WTC11 (cell line): Measurements from ENCODE around the gene TNS2. TPM values are rescaled to one million over a fixed set of nuclear protein-coding genes. Genes with fewer than 3 reads are reported as not detected.

ENCODE experiments used
- ATAC-seq: fragments of 200-7000 bp; cut with Tn5 transposase; 2 replicates; pipeline ENCODE4 v1.10.0; 2021; ENCODE audit warnings: mild to moderate bottlenecking, moderate library complexity
- CTCF ChIA-PET: fragments of 300-600 bp; sonication (Branson Sonifier 250); formaldehyde crosslinking; loops from one replicate; lab custom pipeline; 2021; ENCODE audit warnings: antibody characterized with exemption; lab: Charles Lee
- POLR2A ChIA-PET: fragments of 350-600 bp; sonication (Branson Sonifier 250); formaldehyde crosslinking; loops from one replicate; lab custom pipeline; 2021; ENCODE audit warnings: antibody characterized with exemption; lab: Charles Lee
- DNase-seq: peaks from one replicate; pipeline ENCODE4 v3.0.0; 2021; ENCODE audit warnings: low spot score
- H3K27ac Mint-ChIP-seq: 2 replicates; pipeline ENCODE4 v1.8.0; 2021; ENCODE audit warnings: mixed read lengths
- H3K27me3 Mint-ChIP-seq: 2 replicates; pipeline ENCODE4 v1.8.0; 2021; ENCODE audit warnings: low read depth, mild to moderate bottlenecking, moderate library complexity, mixed read lengths
- H3K36me3 Mint-ChIP-seq: 2 replicates; pipeline ENCODE4 v1.8.0; 2021; ENCODE audit warnings: mixed read lengths
- H3K4me1 Mint-ChIP-seq: 2 replicates; pipeline ENCODE4 v1.8.0; 2022; ENCODE audit warnings: mixed read lengths
- H3K4me3 Mint-ChIP-seq: 2 replicates; pipeline ENCODE4 v1.8.0; 2021; ENCODE audit warnings: mild to moderate bottlenecking, moderate library complexity, mixed read lengths
- H3K9me3 Mint-ChIP-seq: 2 replicates; pipeline ENCODE4 v1.8.0; 2021; ENCODE audit warnings: mixed read lengths
- ATF1 ChIP-seq: sonication (generic); formaldehyde crosslinking; IDR thresholded peaks from 2 replicates; pipeline ENCODE4 v1.8.1; 2023; ENCODE audit warnings: mild to moderate bottlenecking, moderate library complexity, missing genetic modification reagents
- CBFB ChIP-seq: sonication (generic); formaldehyde crosslinking; IDR thresholded peaks from 2 replicates; pipeline ENCODE4 v1.8.1; 2022; ENCODE audit warnings: mild to moderate bottlenecking, low read depth, missing genetic modification reagents
- ESRRA ChIP-seq: sonication (generic); formaldehyde crosslinking; IDR thresholded peaks from 2 replicates; pipeline ENCODE4 v1.8.1; 2022; ENCODE audit warnings: mild to moderate bottlenecking, missing genetic modification reagents, borderline replicate concordance
- ETV6 ChIP-seq: sonication (generic); formaldehyde crosslinking; IDR thresholded peaks from 2 replicates; pipeline ENCODE4 v1.8.1; 2022; ENCODE audit warnings: mild to moderate bottlenecking, missing genetic modification reagents
- FOXK1 ChIP-seq: sonication (generic); formaldehyde crosslinking; IDR thresholded peaks from 2 replicates; pipeline ENCODE4 v1.8.0; 2022; ENCODE audit warnings: mild to moderate bottlenecking, moderate library complexity, missing genetic modification reagents
- FOXP1 ChIP-seq: sonication (generic); formaldehyde crosslinking; IDR thresholded peaks from 2 replicates; pipeline ENCODE4 v1.8.0; 2022; ENCODE audit warnings: missing genetic modification reagents, mild to moderate bottlenecking, moderate library complexity, borderline replicate concordance
- HMGA2 ChIP-seq: fragments of 250-450 bp; sonication (Bioruptor Pico); IDR thresholded peaks from 2 replicates; pipeline ENCODE4 v1.4.0; 2021; ENCODE audit warnings: mild to moderate bottlenecking, moderate library complexity
- IRF2 ChIP-seq: sonication (generic); formaldehyde crosslinking; IDR thresholded peaks from 2 replicates; pipeline ENCODE4 v1.8.0; 2022; ENCODE audit warnings: low read depth, missing genetic modification reagents, borderline replicate concordance
- MYBL2 ChIP-seq: sonication (generic); formaldehyde crosslinking; IDR thresholded peaks from 2 replicates; pipeline ENCODE4 v1.8.1; 2023; ENCODE audit warnings: mild to moderate bottlenecking, moderate library complexity, missing genetic modification reagents
- NFE2L1 ChIP-seq: sonication (generic); formaldehyde crosslinking; IDR thresholded peaks from 2 replicates; pipeline ENCODE4 v1.8.1; 2023; ENCODE audit warnings: missing genetic modification reagents
- NR2C2 ChIP-seq: sonication (generic); formaldehyde crosslinking; IDR thresholded peaks from 2 replicates; pipeline ENCODE4 v1.8.0; 2022; ENCODE audit warnings: mild to moderate bottlenecking, missing genetic modification reagents
- SOX15 ChIP-seq: fragments of 250-450 bp; sonication (Bioruptor Pico); IDR thresholded peaks from 2 replicates; pipeline ENCODE4 v1.9.0; 2021; ENCODE audit warnings: mild to moderate bottlenecking
- SP1 ChIP-seq: sonication (generic); formaldehyde crosslinking; conservative IDR thresholded peaks from 2 replicates; pipeline ENCODE4 v1.8.1; 2022; ENCODE audit warnings: missing genetic modification reagents
- TCF7 ChIP-seq: sonication (generic); formaldehyde crosslinking; IDR thresholded peaks from 2 replicates; pipeline ENCODE4 v1.8.0; 2022; ENCODE audit warnings: mild to moderate bottlenecking, low read depth, missing genetic modification reagents, moderate library complexity
- TP53 ChIP-seq: sonication (generic); formaldehyde crosslinking; IDR thresholded peaks from 2 replicates; pipeline ENCODE4 v1.8.1; 2023; ENCODE audit warnings: mild to moderate bottlenecking, missing genetic modification reagents
- ZNF219 ChIP-seq: sonication (generic); formaldehyde crosslinking; IDR thresholded peaks from 2 replicates; pipeline ENCODE4 v1.8.0; 2023; ENCODE audit warnings: missing genetic modification reagents, mild to moderate bottlenecking, borderline replicate concordance
- ZNF317 ChIP-seq: sonication (generic); formaldehyde crosslinking; IDR thresholded peaks from 2 replicates; pipeline ENCODE4 v1.8.1; 2023; ENCODE audit warnings: low read depth, mild to moderate bottlenecking, moderate library complexity, missing genetic modification reagents, borderline replicate concordance
- total RNA-seq: library from RNA; stranded (reverse); gene quantifications from 3 replicates; pipeline ENCODE4 v1.2.3, GENCODE V29; 2021
- TF ChIP-seq, protein P1 (sequence below): sonication (generic); formaldehyde crosslinking; IDR thresholded peaks from 2 replicates; pipeline ENCODE4 v1.8.0; 2022; ENCODE audit warnings: mild to moderate bottlenecking, missing genetic modification reagents
- TF ChIP-seq, protein P2 (sequence below): sonication (generic); formaldehyde crosslinking; IDR thresholded peaks from 2 replicates; pipeline ENCODE4 v1.8.1; 2023; ENCODE audit warnings: mild to moderate bottlenecking, missing genetic modification reagents, moderate library complexity
- TF ChIP-seq, protein P3 (sequence below): sonication (generic); formaldehyde crosslinking; IDR thresholded peaks from 2 replicates; pipeline ENCODE4 v1.8.1; 2023; ENCODE audit warnings: mild to moderate bottlenecking, moderate library complexity, missing genetic modification reagents
- TF ChIP-seq, protein P4 (sequence below): sonication (generic); formaldehyde crosslinking; IDR thresholded peaks from 2 replicates; pipeline ENCODE4 v1.8.1; 2022; ENCODE audit warnings: mild to moderate bottlenecking, moderate library complexity, missing genetic modification reagents
- TF ChIP-seq, protein P5 (sequence below): fragments of 200-600 bp; IDR thresholded peaks from 2 replicates; pipeline ENCODE4 v1.8.0; 2022; ENCODE audit warnings: antibody characterized with exemption
- TF ChIP-seq, protein P6 (sequence below): sonication (generic); formaldehyde crosslinking; IDR thresholded peaks from 2 replicates; pipeline ENCODE4 v1.8.1; 2022; ENCODE audit warnings: low read depth, mild to moderate bottlenecking, moderate library complexity, missing genetic modification reagents, borderline replicate concordance
- TF ChIP-seq, protein P7 (sequence below): sonication (generic); formaldehyde crosslinking; IDR thresholded peaks from 2 replicates; pipeline ENCODE4 v1.8.1; 2023; ENCODE audit warnings: mild to moderate bottlenecking, missing genetic modification reagents, borderline replicate concordance

The TNS2 gene
- total RNA-seq, 1 experiment from 2014 or later: 7.7 TPM

DNA sequence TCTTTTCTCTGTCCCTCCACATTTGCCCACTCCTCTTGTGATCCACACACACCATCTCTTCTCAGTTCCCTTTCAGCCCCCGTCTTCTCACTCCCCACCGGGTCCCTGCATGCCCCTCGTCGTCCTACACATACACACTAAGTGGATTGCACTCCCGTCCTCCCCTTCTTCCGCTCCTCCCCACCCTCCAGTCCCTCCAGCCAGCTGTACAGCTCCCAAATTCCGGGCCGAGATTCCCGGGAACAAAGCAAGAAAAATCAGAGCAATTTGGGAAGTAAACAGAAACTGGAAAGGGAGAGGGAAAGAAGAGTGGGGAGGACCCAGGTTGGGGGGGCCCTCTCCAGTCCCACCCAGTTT lies 47.3 kb downstream of the TNS2 start:
- POLR2A ChIA-PET: interaction anchor here (0.8 to 1.3 kb wide), 3 partner anchors 18 to 95 kb away, joined by 3 to 6 read pairs (median 5); partner anchors contain the start of gene SPRYD3
- peak; percentile 42 for DNase-seq
- TF ChIP-seq NR2C2 (CRISPR knock-in tag) (no peak), ESRRA (CRISPR knock-in tag) (no peak), TCF7 (no peak)
- TF ChIP-seq, protein P1, sequence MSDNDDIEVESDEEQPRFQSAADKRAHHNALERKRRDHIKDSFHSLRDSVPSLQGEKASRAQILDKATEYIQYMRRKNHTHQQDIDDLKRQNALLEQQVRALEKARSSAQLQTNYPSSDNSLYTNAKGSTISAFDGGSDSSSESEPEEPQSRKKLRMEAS: 0 out of 2 replicates have a peak, but pooled peaks have one; percentile 17
- Mint-ChIP-seq H3K36me3 (no peaks in the 10 kb centered on the region), H3K27ac (no peak overlapping the region), H3K27me3 (peaks cover 66% of the 10 kb centered on the region), H3K4me1 (peaks cover 39% of the 10 kb centered on the region), H3K9me3 (no peaks in the 10 kb centered on the region), H3K4me3 (peak overlapping the region; percentile 90)
- ATAC-seq: peak; percentile 26
- CTCF ChIA-PET: interaction anchor here (0.7 to 14.6 kb wide), 13 partner anchors 16 to 282 kb away, joined by 3 to 474 read pairs (median 12); partner anchors contain the start of genes AAAS, CSAD, SP1 and SPRYD3

DNA sequence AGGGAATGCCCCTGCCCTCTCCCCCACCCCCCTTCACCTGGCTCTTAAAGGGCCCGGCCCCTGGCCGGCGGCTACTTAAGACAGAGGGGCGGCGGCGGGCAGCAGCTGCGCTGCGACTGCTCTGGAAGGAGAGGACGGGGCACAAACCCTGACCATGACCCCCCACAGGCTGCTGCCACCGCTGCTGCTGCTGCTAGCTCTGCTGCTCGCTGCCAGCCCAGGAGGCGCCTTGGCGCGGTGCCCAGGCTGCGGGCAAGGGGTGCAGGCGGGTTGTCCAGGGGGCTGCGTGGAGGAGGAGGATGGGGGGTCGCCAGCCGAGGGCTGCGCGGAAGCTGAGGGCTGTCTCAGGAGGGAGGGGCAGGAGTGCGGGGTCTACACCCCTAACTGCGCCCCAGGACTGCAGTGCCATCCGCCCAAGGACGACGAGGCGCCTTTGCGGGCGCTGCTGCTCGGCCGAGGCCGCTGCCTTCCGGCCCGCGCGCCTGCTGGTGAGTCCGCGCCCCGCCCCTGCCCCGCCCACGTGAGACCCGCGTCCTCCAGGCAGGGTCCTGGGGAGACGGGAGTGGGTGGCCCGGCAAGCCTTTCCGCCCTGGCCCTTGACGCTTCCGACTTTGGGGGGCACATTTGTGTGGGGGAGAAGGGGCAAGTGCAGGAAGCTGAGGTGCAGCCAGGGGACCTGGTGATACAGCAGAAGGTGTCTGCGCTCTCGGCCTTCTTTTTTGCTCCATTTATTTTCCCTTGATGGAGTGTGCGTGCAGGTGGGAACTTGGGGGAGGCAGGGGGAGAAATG lies 47.9 kb downstream of the TNS2 start, which contains the start of gene IGFBP6:
IGFBP6 (plus strand) TSS at position 104 of the 790 bp plus-strand sequence; CDS start at position 155, 51 bp downstream.
- ATAC-seq: peak; percentile 42
- DNase-seq: peak; percentile 65
- POLR2A ChIA-PET: interaction anchor here (0.5 to 1.3 kb wide), 4 partner anchors 19 to 94 kb away, joined by 3 to 6 read pairs (median 4); partner anchors contain the start of gene SPRYD3
- Mint-ChIP-seq H3K9me3 (no peaks in the 10 kb centered on the region), H3K36me3 (no peaks in the 10 kb centered on the region), H3K27me3 (peaks cover 62% of the 10 kb centered on the region), H3K4me3 (peak within 1 kb of the TSS; percentile 90), H3K27ac (no peak within 1 kb of the TSS), H3K4me1 (peaks cover 39% of the 10 kb centered on the region)
- CTCF ChIA-PET: interaction anchor here (0.7 to 14.6 kb wide), 20 partner anchors 8 to 282 kb away, joined by 3 to 474 read pairs (median 8); partner anchors contain the start of genes AAAS, CSAD, SP1 and SPRYD3
- TF ChIP-seq TP53 (CRISPR knock-in tag): no peak
- no peak for TF ChIP-seq ZNF317 (CRISPR knock-in tag)
- no peak for TF ChIP-seq HMGA2
- no peak for TF ChIP-seq IRF2 (CRISPR knock-in tag)
- TF ChIP-seq, protein P2, sequence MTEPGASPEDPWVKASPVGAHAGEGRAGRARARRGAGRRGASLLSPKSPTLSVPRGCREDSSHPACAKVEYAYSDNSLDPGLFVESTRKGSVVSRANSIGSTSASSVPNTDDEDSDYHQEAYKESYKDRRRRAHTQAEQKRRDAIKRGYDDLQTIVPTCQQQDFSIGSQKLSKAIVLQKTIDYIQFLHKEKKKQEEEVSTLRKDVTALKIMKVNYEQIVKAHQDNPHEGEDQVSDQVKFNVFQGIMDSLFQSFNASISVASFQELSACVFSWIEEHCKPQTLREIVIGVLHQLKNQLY: no peak
- no peak for TF ChIP-seq FOXK1
- 0 out of 2 replicates have a peak, but pooled peaks have one; percentile 24 for TF ChIP-seq FOXP1 (CRISPR knock-in tag)
- peak; percentile 34; the same call in 1 of the 2 replicates for TF ChIP-seq ETV6 (CRISPR knock-in tag)
- TF ChIP-seq, protein P3, sequence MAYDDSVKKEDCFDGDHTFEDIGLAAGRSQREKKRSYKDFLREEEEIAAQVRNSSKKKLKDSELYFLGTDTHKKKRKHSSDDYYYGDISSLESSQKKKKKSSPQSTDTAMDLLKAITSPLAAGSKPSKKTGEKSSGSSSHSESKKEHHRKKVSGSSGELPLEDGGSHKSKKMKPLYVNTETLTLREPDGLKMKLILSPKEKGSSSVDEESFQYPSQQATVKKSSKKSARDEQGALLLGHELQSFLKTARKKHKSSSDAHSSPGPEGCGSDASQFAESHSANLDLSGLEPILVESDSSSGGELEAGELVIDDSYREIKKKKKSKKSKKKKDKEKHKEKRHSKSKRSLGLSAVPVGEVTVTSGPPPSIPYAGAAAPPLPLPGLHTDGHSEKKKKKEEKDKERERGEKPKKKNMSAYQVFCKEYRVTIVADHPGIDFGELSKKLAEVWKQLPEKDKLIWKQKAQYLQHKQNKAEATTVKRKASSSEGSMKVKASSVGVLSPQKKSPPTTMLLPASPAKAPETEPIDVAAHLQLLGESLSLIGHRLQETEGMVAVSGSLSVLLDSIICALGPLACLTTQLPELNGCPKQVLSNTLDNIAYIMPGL (CRISPR knock-in tag): no peak
- no peak for TF ChIP-seq ZNF219 (CRISPR knock-in tag)
- TF ChIP-seq SOX15 (CRISPR knock-in tag): no peak
- TF ChIP-seq, protein P4, sequence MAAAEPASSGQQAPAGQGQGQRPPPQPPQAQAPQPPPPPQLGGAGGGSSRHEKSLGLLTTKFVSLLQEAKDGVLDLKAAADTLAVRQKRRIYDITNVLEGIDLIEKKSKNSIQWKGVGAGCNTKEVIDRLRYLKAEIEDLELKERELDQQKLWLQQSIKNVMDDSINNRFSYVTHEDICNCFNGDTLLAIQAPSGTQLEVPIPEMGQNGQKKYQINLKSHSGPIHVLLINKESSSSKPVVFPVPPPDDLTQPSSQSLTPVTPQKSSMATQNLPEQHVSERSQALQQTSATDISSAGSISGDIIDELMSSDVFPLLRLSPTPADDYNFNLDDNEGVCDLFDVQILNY (CRISPR knock-in tag): no peak
- no peak for TF ChIP-seq NFE2L1 (CRISPR knock-in tag)
- no peak for TF ChIP-seq ATF1 (CRISPR knock-in tag)
- no peak for TF ChIP-seq CBFB (CRISPR knock-in tag)
- TF ChIP-seq MYBL2 (CRISPR knock-in tag): no peak
- TF ChIP-seq, protein P5, sequence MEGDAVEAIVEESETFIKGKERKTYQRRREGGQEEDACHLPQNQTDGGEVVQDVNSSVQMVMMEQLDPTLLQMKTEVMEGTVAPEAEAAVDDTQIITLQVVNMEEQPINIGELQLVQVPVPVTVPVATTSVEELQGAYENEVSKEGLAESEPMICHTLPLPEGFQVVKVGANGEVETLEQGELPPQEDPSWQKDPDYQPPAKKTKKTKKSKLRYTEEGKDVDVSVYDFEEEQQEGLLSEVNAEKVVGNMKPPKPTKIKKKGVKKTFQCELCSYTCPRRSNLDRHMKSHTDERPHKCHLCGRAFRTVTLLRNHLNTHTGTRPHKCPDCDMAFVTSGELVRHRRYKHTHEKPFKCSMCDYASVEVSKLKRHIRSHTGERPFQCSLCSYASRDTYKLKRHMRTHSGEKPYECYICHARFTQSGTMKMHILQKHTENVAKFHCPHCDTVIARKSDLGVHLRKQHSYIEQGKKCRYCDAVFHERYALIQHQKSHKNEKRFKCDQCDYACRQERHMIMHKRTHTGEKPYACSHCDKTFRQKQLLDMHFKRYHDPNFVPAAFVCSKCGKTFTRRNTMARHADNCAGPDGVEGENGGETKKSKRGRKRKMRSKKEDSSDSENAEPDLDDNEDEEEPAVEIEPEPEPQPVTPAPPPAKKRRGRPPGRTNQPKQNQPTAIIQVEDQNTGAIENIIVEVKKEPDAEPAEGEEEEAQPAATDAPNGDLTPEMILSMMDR: no peak
- TF ChIP-seq SP1 (CRISPR knock-in tag): 0 out of 2 replicates have a peak, but pooled peaks have one; percentile 41
- TF ChIP-seq, protein P6, sequence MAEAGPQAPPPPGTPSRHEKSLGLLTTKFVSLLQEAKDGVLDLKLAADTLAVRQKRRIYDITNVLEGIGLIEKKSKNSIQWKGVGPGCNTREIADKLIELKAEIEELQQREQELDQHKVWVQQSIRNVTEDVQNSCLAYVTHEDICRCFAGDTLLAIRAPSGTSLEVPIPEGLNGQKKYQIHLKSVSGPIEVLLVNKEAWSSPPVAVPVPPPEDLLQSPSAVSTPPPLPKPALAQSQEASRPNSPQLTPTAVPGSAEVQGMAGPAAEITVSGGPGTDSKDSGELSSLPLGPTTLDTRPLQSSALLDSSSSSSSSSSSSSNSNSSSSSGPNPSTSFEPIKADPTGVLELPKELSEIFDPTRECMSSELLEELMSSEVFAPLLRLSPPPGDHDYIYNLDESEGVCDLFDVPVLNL (CRISPR knock-in tag): no peak
- TF ChIP-seq, protein P7, sequence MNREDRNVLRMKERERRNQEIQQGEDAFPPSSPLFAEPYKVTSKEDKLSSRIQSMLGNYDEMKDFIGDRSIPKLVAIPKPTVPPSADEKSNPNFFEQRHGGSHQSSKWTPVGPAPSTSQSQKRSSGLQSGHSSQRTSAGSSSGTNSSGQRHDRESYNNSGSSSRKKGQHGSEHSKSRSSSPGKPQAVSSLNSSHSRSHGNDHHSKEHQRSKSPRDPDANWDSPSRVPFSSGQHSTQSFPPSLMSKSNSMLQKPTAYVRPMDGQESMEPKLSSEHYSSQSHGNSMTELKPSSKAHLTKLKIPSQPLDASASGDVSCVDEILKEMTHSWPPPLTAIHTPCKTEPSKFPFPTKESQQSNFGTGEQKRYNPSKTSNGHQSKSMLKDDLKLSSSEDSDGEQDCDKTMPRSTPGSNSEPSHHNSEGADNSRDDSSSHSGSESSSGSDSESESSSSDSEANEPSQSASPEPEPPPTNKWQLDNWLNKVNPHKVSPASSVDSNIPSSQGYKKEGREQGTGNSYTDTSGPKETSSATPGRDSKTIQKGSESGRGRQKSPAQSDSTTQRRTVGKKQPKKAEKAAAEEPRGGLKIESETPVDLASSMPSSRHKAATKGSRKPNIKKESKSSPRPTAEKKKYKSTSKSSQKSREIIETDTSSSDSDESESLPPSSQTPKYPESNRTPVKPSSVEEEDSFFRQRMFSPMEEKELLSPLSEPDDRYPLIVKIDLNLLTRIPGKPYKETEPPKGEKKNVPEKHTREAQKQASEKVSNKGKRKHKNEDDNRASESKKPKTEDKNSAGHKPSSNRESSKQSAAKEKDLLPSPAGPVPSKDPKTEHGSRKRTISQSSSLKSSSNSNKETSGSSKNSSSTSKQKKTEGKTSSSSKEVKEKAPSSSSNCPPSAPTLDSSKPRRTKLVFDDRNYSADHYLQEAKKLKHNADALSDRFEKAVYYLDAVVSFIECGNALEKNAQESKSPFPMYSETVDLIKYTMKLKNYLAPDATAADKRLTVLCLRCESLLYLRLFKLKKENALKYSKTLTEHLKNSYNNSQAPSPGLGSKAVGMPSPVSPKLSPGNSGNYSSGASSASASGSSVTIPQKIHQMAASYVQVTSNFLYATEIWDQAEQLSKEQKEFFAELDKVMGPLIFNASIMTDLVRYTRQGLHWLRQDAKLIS (CRISPR knock-in tag): no peak
